GM20000 (cell line): ENCODE results near the gene TTI1.
"Not testable (repeated sequence)": the region's sequence is repeated elsewhere in the genome, so short reads cannot be mapped to it uniquely, and the experiment has no call there.

ENCODE experiments used
- DNase-seq: peaks from one replicate; pipeline ENCODE4 v3.0.0; 2012; ENCODE audit warnings: low spot score
- TF ChIP-seq, protein P1 (sequence below): IDR thresholded peaks from 2 replicates; pipeline ENCODE4 v1.5.1; 2012; ENCODE audit warnings: mild to moderate bottlenecking, control low read depth; ENCODE audit errors: extremely low read depth, missing control alignments

The TTI1 gene

DNA sequence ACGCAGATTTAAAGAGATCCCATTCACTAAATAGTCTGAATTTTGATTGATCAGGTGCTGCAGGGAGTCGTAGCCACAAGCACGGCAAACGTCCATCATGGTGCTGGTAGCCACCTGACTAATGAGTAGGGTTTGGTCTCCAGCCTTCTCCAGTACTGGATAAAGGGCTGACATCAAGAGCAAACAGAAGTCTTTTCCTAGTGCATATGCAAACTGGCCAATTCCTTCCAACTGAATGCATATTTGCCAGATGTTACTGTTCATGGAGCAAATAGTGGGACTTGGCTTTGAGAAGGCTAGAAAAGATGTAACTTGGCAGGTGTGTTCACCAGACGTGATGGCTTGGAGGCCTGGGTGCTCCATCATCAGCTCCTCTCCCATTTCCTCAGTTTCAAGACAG lies 21.6 kb downstream of the TTI1 start:
- no peak for DNase-seq
- TF ChIP-seq, protein P1, sequence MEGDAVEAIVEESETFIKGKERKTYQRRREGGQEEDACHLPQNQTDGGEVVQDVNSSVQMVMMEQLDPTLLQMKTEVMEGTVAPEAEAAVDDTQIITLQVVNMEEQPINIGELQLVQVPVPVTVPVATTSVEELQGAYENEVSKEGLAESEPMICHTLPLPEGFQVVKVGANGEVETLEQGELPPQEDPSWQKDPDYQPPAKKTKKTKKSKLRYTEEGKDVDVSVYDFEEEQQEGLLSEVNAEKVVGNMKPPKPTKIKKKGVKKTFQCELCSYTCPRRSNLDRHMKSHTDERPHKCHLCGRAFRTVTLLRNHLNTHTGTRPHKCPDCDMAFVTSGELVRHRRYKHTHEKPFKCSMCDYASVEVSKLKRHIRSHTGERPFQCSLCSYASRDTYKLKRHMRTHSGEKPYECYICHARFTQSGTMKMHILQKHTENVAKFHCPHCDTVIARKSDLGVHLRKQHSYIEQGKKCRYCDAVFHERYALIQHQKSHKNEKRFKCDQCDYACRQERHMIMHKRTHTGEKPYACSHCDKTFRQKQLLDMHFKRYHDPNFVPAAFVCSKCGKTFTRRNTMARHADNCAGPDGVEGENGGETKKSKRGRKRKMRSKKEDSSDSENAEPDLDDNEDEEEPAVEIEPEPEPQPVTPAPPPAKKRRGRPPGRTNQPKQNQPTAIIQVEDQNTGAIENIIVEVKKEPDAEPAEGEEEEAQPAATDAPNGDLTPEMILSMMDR: no peak

DNA sequence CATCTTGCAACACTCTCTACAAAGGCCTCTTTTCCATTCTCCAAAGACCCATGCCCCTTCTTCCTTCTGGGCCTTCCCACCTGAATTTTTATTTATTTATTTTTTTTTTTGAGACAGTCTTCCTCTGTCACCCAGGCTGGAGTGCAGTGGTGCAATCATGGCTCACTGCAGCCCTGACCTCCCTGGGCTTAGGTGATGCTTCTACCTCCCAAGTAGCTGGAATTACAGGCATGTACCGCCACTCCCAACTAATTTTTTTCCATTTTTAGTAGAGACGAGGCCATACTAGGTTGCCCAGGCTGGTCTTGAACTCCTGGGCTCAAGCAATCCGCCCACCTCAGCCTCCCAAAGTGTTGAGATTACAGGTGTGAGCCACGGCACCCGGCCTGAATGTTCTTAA lies 23.8 kb downstream of the TTI1 start:
- not testable (repeated sequence) for DNase-seq

DNA sequence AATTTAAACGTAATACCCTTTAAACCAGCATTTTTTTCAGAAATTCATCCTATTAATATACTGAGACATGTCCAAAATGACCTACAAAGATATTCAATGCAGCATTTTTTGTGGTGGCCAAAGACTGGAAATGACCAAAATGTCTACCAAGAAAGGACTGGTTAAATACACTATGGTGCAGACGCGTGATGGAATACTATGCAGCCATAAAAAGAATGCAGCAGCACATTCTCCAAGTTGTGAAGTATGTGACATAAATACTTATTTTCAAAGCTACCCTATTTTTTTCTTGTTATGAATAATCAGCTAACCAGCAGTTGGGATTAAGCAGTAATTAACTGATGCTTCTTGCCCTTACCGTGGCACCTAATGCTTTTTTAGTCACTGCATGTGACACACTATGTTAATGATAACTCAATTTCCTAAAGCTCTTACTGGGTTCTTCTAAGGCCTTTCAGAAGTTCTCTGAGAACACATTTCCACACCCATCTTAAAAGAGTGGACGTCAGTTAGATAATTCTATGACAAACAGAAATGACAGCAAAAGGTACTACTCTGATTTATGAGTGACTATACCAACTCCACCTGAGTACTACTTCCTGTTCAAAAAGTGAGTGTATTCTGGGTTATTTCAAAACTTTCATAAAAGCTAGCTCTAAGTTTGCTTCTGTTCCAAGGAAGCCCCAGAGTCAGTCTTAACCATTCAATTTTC lies 24.9 kb downstream of the TTI1 start:
- TF ChIP-seq, protein P1: no peak

DNA sequence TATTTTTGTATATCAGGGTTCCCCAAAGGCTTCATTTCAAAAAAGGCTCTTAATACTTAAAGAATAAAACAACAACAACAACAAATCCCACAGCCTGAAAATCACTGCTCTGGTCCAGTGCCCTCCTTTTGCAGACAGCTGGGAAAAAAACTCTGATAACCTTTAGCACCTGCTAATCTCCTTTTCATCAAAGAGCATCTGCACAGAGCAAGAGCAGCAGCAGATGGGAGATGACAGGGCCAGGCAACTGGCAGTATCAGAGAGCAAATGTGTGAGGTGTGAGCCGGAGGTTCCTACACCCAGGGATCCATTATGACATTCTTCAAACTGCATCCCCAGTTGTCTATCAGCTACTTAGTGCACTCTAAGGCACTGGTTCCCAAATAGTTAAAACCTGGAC lies 25.7 kb downstream of the TTI1 start:
- TF ChIP-seq, protein P1: no peak
- DNase-seq: no peak

More for the DNA sequence above, 24.9 kb downstream of the TTI1 start:
- no peak for DNase-seq

DNA sequence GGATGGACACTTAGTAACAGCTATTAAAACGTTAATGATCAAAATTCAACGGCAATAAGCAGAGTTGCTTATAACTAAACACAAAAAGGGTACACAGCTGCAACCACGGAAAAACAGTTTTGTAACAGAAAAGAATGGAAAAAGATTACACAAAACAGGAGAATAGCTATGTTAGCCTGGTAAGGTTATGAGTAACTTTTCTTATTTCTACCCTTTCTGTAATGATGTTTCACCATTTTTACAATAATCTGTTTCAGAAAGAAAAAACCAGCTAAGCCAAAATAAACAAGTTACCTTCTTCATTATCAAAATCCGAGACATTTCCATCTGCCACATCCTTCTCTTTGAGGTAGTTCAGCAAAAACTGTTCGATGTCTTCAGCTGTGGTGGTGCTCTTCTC lies 27.4 kb downstream of the TTI1 start:
- TF ChIP-seq, protein P1: no peak
- no peak for DNase-seq

DNA sequence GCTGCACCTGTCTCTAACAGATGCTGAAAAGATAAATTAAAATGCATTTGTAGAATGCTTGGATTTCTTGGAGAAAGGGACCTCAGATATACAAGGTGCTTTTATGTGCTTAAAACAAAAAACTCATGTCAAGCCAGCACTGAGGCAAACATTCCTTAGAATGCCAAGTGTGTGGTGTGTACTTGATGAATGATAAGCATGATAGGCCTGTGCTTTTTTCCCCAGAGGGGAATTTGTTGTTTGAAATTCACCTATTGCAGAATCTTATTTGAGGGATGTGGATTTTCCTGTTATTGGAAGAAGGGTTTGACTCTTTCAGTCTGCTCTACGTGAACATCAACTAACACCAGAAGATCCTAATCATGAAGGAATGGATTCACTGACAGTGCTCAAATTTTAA lies 28.8 kb downstream of the TTI1 start:
- TF ChIP-seq, protein P1: no peak
- DNase-seq: no peak

DNA sequence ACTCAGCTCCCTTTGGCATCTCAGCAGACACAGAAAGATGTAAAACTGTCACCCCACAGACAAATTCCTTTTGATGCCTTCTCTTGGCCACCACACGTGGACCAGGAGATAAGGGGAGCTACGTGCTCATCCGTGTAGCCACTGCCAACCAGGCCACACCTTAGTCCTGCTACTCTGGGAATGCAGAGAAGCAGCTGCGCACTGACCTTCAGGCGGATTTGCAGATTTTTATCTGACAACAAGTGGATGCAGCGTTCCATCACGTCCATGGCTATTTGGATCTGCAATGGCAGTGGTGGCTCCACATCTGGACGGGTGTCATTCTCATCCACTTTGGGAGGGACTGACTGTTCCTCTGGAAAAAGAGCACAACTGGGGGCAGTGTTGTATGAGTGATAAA lies 30.8 kb downstream of the TTI1 start:
- DNase-seq: no peak
- TF ChIP-seq, protein P1: no peak

DNA sequence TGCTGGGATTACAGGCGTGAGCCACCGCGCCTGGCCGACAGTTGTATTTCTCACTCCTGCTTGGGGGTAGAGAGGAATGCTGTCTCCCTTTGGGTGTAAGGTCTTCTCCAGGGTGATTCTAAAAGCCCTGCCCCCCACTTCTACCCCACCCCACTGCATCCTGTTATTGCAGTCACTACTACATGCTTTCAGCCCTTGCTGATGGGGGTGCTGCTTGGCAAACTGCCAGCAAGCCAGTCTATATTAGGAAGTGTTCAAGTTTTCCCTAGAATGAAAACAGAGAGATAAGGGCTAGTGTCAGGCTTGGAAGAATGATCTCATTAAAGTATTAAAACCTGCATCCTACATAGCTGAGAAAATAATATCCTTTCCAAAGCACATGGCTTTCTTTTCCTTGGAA lies 31.3 kb downstream of the TTI1 start:
- DNase-seq: no peak
- TF ChIP-seq, protein P1: no peak
